SK-N-SH treated with all-trans-retinoic acid at 6 μM for 48 hours (cell line): Measurements from ENCODE around the gene FBXO3.

Experiments used
- ATAC-seq: fragments of 200-7000 bp; cut with Tn5 transposase; 3 replicates; pipeline ENCODE4 v1.9.1; 2020; ENCODE audit warnings: mild to moderate bottlenecking, moderate library complexity
- BACH2 ChIP-seq: fragments of 250-450 bp; sonication (Bioruptor Pico); IDR thresholded peaks from 2 replicates; pipeline ENCODE4 v1.9.0; 2021; ENCODE audit warnings: mild to moderate bottlenecking, borderline replicate concordance
- CREB5 ChIP-seq: fragments of 250-450 bp; sonication (Bioruptor Pico); IDR thresholded peaks from 2 replicates; pipeline ENCODE4 v1.5.1; 2020; ENCODE audit warnings: low read depth, mild to moderate bottlenecking, moderate library complexity
- CSDC2 ChIP-seq: fragments of 250-450 bp; sonication (Bioruptor Pico); IDR thresholded peaks from 2 replicates; pipeline ENCODE4 v1.5.0; 2020; ENCODE audit warnings: mild to moderate bottlenecking, moderate library complexity
- ESRRG ChIP-seq: fragments of 250-450 bp; sonication (Bioruptor Pico); IDR thresholded peaks from 2 replicates; pipeline ENCODE4 v1.6.1; 2021; ENCODE audit warnings: mild to moderate bottlenecking
- GLIS3 ChIP-seq: fragments of 250-450 bp; sonication (Bioruptor Pico); IDR thresholded peaks from 2 replicates; pipeline ENCODE4 v1.5.0; 2020; ENCODE audit warnings: mild to moderate bottlenecking, moderate library complexity
- ISL1 ChIP-seq: fragments of 250-450 bp; sonication (Bioruptor Pico); IDR thresholded peaks from 2 replicates; pipeline ENCODE4 v2.1.2; 2022; ENCODE audit warnings: mild to moderate bottlenecking, moderate library complexity
- PPARA ChIP-seq: fragments of 250-450 bp; sonication (Bioruptor Pico); IDR thresholded peaks from 2 replicates; pipeline ENCODE4 v1.5.0; 2020; ENCODE audit warnings: mild to moderate bottlenecking, borderline replicate concordance
- RARB ChIP-seq: fragments of 250-450 bp; sonication (Bioruptor Pico); IDR thresholded peaks from 2 replicates; pipeline ENCODE4 v1.8.0; 2021; ENCODE audit warnings: mild to moderate bottlenecking, moderate library complexity
- SNAI2 ChIP-seq: fragments of 250-450 bp; sonication (Bioruptor Pico); IDR thresholded peaks from 2 replicates; pipeline ENCODE4 v1.5.0; 2020; ENCODE audit warnings: mild to moderate bottlenecking, moderate library complexity
- TCF4 ChIP-seq: fragments of 250-450 bp; sonication (Bioruptor Pico); IDR thresholded peaks from 2 replicates; pipeline ENCODE4 v1.8.0; 2021; ENCODE audit warnings: mild to moderate bottlenecking, moderate library complexity, borderline replicate concordance
- TOX ChIP-seq: fragments of 250-450 bp; sonication (Bioruptor Pico); IDR thresholded peaks from 2 replicates; pipeline ENCODE4 v1.8.0; 2021; ENCODE audit warnings: mild to moderate bottlenecking, moderate library complexity, borderline replicate concordance
- ZFP3 ChIP-seq: fragments of 250-450 bp; sonication (Bioruptor Pico); IDR thresholded peaks from 2 replicates; pipeline ENCODE4 v1.5.0; 2020; ENCODE audit warnings: mild to moderate bottlenecking, moderate library complexity
- ZNF565 ChIP-seq: fragments of 450-650 bp; formaldehyde crosslinking; conservative IDR thresholded peaks from 2 replicates; pipeline ENCODE4 v1.5.0; 2020; ENCODE audit warnings: low read depth, mild to moderate bottlenecking, moderate library complexity
- ZNF70 ChIP-seq: fragments of 450-650 bp; formaldehyde crosslinking; IDR thresholded peaks from 2 replicates; pipeline ENCODE4 v1.5.0; 2020; ENCODE audit warnings: mild to moderate bottlenecking, moderate library complexity
- ZNF8 ChIP-seq: fragments of 450-650 bp; formaldehyde crosslinking; IDR thresholded peaks from 2 replicates; pipeline ENCODE4 v1.5.0; 2020; ENCODE audit warnings: mild to moderate bottlenecking, moderate library complexity
- TF ChIP-seq, protein P1 (sequence below): fragments of 250-450 bp; sonication (Bioruptor Pico); IDR thresholded peaks from 2 replicates; pipeline ENCODE4 v1.8.0; 2021; ENCODE audit warnings: low read depth, mild to moderate bottlenecking, moderate library complexity, borderline replicate concordance
- TF ChIP-seq, protein P2 (sequence below): fragments of 250-450 bp; sonication (Bioruptor Pico); IDR thresholded peaks from 2 replicates; pipeline ENCODE4 v1.5.1; 2021; ENCODE audit warnings: mild to moderate bottlenecking, moderate library complexity

Gene FBXO3

GRCh38 chr11:33695051-33695566 lies 79.2 kb downstream of the FBXO3 start:
- ATAC-seq: no peak
- TF ChIP-seq ZNF8 (CRISPR knock-in tag) (no peak), SNAI2 (CRISPR knock-in tag) (no peak), RARB (CRISPR knock-in tag) (no peak), ZNF565 (CRISPR knock-in tag) (no peak), BACH2 (CRISPR knock-in tag) (no peak), ESRRG (no peak), TCF4 (CRISPR knock-in tag) (no peak), PPARA (CRISPR knock-in tag) (no peak), GLIS3 (CRISPR knock-in tag) (no peak), ZNF70 (CRISPR knock-in tag) (no peak), TOX (CRISPR knock-in tag) (no peak)
- TF ChIP-seq, protein P1, sequence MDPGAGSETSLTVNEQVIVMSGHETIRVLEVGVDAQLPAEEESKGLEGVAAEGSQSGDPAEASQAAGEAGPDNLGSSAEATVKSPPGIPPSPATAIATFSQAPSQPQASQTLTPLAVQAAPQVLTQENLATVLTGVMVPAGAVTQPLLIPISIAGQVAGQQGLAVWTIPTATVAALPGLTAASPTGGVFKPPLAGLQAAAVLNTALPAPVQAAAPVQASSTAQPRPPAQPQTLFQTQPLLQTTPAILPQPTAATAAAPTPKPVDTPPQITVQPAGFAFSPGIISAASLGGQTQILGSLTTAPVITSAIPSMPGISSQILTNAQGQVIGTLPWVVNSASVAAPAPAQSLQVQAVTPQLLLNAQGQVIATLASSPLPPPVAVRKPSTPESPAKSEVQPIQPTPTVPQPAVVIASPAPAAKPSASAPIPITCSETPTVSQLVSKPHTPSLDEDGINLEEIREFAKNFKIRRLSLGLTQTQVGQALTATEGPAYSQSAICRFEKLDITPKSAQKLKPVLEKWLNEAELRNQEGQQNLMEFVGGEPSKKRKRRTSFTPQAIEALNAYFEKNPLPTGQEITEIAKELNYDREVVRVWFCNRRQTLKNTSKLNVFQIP (CRISPR knock-in tag): no peak
- TF ChIP-seq, protein P2, sequence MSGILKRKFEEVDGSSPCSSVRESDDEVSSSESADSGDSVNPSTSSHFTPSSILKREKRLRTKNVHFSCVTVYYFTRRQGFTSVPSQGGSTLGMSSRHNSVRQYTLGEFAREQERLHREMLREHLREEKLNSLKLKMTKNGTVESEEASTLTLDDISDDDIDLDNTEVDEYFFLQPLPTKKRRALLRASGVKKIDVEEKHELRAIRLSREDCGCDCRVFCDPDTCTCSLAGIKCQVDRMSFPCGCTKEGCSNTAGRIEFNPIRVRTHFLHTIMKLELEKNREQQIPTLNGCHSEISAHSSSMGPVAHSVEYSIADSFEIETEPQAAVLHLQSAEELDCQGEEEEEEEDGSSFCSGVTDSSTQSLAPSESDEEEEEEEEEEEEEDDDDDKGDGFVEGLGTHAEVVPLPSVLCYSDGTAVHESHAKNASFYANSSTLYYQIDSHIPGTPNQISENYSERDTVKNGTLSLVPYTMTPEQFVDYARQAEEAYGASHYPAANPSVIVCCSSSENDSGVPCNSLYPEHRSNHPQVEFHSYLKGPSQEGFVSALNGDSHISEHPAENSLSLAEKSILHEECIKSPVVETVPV (CRISPR knock-in tag): no peak

- TF ChIP-seq ZFP3 (no peak), TCF4 (CRISPR knock-in tag) (0 out of 2 replicates have a peak, but pooled peaks have one; percentile 13), GLIS3 (CRISPR knock-in tag) (no peak)
Measured at GRCh38 chr11:33694346-33695050, 79.8 kb downstream of the FBXO3 start.

GRCh38 chr11:33692541-33692940 lies 81.8 kb downstream of the FBXO3 start:
- TF ChIP-seq GLIS3 (CRISPR knock-in tag) (no peak), ISL1 (CRISPR knock-in tag) (0 out of 2 replicates have a peak, but pooled peaks have one; percentile 5)
- ATAC-seq: no peak

More at GRCh38 chr11:33694346-33695050, 79.8 kb downstream of the FBXO3 start:
- no peak for ATAC-seq

- ATAC-seq: peak; percentile 71
Measured at GRCh38 chr11:33692013-33692504, 82.3 kb downstream of the FBXO3 start.

DNA sequence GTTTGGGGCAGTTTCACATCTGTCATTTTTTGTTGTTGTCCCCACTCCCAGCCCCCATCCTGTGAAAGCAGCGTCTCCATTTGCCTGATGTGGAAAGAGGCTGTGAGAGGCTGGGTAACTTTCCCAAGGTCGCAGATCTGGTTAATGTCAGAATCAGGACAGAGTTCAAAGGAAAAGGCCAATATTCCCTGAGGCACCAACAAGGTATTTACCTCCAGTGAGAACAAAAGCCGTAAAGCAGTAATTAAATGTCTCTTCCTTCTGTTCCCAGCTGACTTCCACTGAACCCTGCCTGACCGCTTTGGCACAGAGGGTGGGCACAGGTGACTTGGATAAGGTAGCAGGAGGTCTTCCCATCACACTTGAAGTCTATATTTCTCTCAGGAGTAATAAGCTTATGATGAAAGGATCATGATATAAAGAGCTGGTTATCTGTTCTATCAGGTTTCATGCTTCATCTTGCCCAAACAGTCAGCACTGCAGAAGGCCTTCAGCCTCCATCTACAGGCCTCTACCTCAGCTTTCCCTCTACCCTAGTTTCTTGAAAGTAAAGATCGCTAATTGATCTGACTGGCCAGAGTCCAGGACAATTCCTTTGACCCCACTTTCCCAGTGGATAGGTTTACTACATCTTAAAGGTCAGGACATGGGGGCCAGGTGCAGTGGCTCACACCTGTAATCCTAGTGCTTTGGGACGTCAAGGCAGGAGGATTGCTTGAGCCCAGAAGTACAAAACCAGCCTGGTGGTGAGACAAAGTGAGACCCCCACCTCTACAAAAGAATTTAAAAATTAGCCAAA lies 83.1 kb downstream of the FBXO3 start:
- TF ChIP-seq PPARA (CRISPR knock-in tag) (no peak), BACH2 (CRISPR knock-in tag) (no peak), ZNF70 (CRISPR knock-in tag) (no peak), CSDC2 (0 out of 2 replicates have a peak, but pooled peaks have one; percentile 1)
- peak; percentile 1; the same call in 2 of the 3 replicates for ATAC-seq

More at GRCh38 chr11:33692013-33692504, 82.3 kb downstream of the FBXO3 start:
- no peak for TF ChIP-seq BACH2 (CRISPR knock-in tag)
- TF ChIP-seq ZNF8 (CRISPR knock-in tag): no peak
- TF ChIP-seq TOX (CRISPR knock-in tag): 0 out of 2 replicates have a peak, but pooled peaks have one; percentile 18
- peak; percentile 80 for TF ChIP-seq CREB5 (CRISPR knock-in tag)
- peak; percentile 80 for TF ChIP-seq ISL1 (CRISPR knock-in tag)
- 0 out of 2 replicates have a peak, but pooled peaks have one; percentile 5 for TF ChIP-seq CSDC2
- 0 out of 2 replicates have a peak, but pooled peaks have one; percentile 42 for TF ChIP-seq SNAI2 (CRISPR knock-in tag)
- TF ChIP-seq, all 23 proteins: peak for 5
